HG02885 (cell line): ENCODE results near the gene SMOC2.

Experiments
- ATAC-seq: cut with Tn5 transposase; IDR thresholded peaks from one replicate; pipeline ENCODE4 v1.9.1; 2021; ENCODE audit warnings: mild to moderate bottlenecking; ENCODE audit not compliant: unreplicated experiment, poor library complexity

Gene SMOC2

GRCh38 chr6:168439794-168440450 lies 1.1 kb upstream of the SMOC2 start:
- no peak for ATAC-seq

DNA sequence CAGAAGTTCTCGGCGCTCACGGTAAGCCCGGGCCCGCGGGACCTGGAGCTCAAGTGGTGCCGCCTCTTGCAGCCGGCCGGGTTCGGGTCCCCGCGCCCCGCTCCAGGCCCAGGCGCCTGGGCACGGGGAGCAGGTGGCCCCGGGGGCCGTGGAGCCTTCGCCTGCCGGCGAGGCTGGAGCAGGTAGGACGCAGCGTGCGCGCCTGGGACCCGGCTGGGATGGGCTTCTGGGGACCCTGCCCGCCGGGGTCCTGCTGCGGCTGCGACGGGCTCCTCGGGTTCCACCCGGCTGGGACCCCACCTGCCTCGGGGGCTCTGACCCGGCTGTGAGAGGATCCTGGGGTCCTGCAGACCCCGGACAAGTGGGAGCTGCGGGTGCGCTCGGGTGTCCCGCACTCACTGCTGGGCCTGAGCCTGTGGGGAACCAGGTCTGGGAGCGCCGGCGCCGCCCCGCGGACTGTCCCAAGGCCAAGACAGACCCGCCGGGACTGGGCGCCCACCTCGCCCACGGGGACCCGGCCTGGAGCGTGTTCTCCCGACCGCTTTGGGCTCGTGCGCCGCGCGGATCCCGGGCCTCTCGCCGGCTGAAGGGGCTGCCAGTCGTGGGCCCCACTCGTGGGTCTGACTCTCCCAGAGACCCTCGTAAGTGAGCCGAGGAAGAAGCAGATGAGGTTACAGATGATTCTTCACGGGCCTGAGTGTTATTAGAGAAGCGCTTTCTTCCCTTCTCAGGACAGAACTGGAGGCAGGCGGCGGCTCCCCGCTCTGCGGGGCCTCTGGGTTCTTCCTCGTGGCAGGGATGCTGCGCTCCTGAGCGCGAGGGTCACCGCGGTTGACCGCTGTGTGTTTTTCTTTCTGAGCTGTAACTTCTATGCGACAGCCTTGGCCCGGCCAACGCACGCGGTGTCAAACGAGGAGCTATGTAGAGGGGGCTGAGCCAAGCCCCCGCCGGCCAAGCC lies 729 bp downstream of the SMOC2 start:
- no peak for ATAC-seq

DNA sequence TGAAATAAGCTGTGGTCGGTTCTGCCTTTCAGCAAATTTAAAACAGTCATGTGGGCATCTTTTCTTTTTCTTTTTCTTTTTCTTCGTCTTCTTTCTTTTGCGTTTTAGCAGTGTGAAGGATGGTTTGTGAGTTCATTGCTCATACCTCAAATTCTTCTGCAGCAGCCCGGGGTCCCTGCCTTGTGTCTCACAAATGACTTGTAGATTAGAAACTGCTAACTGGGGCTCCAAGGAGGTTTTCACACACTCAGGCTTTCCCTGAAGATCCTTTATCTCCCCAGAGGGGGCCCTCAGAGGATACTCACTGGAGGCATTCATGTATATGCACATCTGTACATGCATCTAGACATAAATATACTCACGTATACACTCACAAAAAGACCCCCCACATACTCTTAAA lies 1.7 kb downstream of the SMOC2 start:
- ATAC-seq: no peak

- no peak for ATAC-seq
These were observed 6.3 kb downstream of the SMOC2 start for GRCh38 chr6:168447282-168447681.

DNA sequence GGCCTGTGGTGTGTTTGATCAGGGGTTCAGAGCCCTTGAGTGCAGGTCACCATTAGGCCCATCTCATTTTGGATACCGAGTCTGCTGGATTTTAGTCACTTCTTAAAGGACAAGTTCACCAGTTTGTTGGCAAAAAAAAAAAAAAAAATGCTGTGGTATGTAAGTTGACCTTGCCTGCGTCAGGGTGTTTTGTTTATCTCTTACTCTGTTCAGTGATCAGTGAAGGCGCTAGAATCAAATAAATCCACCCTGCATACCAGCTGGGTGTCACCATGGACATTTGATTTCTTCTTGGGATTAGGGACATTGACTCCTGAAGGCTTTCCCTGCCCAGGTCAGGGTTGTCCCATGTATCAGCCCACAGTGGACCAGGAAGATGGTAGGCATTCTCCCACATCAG lies 6.7 kb downstream of the SMOC2 start:
- no peak for ATAC-seq

DNA sequence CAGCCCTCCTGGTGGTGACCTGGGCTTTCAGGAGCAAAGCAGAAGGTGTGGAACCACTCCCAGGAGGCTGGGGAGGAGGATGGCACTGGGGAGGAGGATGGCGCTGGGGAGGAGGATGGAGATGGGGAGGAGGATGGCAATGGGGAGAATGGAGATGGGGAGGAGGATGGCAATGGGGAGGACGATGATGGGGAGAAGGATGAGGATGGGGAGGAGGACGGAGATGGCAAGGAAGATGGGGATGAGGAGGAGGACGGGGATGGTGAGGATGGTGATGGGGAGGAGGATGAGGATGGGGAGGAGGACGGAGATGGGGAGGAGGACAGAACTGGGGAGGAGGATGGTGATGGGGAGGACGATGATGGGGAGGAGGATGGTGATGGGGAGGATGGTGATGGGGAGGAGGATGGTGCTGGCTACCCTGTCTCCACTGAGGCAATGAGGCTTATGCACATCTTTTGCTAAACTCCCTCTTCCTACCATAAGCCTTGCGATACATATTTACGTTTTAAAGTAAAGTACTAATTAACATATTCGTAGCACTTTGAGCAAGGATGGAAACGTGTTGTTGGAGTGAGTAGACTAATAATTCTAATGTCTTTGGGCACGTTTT lies 7.4 kb downstream of the SMOC2 start:
- ATAC-seq: no peak

DNA sequence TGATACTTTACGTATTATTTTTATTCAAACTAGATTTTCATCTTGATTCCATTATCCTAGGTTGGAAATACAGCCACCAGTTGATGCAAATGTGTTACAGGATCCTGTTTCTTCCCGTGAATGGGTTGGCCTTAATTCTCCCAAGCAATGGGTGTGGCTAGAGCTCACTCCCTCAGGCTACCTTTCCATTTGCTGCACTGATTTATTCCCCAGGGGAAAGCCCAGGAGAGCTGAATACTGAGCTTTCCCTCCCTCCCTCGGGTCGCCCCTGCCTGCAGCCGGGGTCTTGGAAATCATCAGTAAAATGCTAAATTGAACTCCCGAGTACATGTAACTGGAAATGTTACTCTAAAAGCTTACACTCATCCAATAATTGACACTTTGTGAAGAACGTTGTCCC lies 9.9 kb downstream of the SMOC2 start:
- ATAC-seq: no peak

GRCh38 chr6:168451805-168452517 lies 11.0 kb downstream of the SMOC2 start:
- no peak for ATAC-seq

GRCh38 chr6:168452685-168453377 lies 11.8 kb downstream of the SMOC2 start:
- no peak for ATAC-seq

GRCh38 chr6:168455847-168456530 lies 15.0 kb downstream of the SMOC2 start:
- no peak for ATAC-seq

DNA sequence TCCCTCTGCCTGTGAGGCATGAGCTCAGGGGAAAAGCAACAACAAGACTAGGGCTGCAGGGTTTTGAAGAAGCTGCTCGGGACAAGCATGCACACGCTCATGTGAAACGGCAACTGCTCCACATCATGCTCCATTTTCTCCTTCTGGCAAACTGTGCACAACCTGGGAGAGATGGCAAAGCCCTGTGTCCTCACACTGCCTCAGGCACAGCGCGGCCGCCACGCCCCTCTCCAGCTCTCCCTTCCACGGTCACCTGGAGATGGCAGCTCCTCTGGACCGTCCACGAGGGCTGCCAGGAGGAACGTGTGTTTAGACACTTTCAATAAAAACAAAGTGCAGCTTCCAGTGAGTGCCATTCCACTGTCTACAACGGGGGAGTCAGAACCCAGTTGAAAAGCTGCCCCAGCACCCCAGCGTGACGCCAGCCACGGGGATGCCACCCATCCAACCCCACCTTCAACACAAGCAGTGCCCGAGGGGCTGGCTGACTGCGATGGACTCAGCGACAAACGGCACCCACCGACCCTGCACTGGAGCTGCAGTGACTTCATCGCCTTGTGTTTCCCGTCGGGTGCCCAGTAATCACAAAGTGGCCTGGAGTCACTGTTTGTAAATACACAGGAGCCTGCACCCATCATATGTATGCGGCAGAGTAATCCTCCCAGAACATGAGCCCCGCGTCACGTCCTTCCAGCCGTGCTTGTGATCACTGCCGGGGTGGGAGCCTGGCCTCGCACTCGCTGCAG lies 16.1 kb downstream of the SMOC2 start:
- no peak for ATAC-seq

- no peak for ATAC-seq
These were observed 16.6 kb downstream of the SMOC2 start for GRCh38 chr6:168457653-168457934.

DNA sequence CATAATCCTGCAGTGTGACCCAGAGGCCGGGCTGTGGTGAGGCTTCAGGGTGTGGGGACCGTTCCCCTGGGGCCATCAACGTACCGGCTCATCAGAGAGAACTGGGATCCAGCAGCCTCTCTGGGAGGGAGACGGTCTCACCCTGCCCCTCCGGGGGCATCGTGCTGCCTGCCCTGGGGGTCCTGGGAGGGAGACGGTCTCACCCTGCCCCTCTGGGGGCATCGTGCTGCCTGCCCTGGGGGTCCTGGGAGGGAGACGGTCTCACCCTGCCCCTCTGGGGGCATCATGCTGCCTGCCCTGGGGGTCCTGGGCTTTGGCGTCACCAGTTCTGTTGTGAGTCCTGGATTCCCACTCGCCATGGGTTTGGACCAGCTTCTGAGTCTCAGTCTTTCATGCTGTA lies 17.1 kb downstream of the SMOC2 start:
- ATAC-seq: no peak

DNA sequence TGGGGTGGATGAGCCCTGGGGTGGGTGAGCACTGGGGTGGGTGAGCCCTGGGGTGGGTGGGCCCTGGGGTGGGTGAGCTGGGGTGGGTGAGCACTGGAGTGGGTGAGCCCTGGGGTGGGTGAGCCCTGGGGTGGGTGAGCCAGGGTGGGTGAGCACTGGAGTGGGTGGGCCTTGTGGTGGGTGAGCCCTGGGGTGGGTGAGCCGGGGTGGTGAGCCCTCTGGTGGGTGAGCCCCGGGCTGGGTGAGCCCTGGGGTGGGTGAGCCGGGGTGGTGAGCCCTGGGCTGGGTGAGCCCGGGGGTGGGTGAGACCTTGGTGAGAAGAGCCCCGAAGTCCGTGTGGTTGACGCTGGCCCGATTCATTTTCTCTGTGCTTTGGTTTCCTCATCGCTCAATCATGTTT lies 18.6 kb downstream of the SMOC2 start:
- ATAC-seq: no peak

DNA sequence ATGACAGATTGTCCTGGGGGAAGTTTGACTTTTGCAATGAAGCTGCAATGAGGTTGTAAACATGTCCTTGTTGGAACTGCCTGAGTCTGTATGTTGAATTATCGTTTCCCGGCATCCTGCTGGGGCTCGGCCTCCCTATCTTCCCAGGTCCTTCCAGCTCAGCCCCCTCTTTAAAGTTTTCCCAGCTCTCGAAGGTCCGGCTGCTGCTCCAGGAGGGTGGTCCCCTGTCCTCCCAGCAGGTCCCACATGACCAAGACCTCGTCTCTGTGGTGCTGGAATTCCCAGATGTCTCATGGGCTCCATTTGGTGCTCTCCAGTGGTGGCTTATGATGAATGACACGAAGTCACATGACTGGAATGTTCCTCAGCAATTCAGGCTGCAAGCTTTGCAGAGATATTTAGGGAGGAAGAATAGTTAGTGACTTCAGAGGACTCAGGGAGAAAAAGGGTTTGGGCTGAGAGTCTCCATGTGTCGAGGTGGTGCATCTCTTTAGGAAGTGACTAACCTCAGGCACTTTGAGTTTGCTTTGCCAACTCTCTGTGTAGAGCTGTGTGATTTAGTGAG lies 21.4 kb downstream of the SMOC2 start:
- ATAC-seq: no peak

DNA sequence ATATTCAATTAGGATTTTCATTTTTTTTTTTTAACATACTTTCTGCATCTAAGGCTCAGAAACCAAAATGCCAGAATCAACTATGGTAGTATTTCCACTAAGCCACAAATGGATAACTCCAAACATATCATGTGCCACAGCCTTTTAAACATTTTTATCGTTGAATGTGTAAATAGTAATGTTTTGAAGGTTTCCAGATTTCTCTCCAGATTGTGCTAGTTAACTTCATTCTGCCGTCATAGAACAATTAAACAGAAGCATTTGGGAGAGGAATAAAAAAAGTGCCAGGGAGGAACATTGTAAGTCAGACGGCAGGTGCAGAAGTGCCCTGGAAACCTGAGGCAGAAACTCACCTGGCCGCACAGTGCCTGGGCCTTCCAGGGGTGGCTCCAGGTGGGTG lies 23.6 kb downstream of the SMOC2 start:
- ATAC-seq: no peak

DNA sequence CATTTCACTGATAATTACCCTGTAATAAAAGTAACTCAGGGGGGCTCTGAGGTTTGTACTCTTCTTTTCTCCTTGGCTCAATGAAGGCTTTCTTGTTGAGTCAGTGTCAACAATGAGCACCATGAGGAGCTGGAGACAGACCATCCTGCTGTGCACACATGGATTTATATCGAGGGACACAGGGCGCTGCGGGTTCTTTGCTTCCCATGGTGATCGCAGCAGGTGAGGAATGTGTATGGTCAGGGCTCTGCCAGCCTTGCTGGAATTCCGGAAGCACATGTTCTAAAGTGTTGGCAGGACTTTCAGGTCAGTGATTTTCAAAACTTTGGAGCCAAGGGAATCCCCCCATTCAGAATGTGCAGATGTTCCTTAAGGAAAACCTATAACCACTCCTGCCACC lies 27.1 kb downstream of the SMOC2 start:
- ATAC-seq: no peak

- ATAC-seq: no peak
These were observed 28.5 kb downstream of the SMOC2 start for GRCh38 chr6:168469521-168469920.

DNA sequence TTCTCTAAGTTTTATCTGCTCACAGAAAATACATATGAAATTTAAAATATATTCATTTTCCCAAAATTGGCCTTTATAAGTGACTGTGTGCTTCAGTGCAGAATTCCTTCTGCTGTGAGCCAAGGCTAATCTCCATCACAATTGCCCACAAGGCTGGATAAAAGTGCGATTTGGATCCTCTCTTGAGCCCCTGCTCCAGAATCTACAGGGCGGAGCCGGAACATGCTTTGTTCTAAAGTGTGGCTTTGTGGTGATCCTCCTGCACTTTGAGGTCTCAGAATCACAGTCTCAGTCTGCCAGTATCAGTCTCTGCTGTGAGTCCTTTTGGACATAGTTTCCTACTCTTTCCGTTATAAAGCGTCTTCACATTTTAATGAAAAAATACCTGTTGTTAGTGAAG lies 28.9 kb downstream of the SMOC2 start:
- no peak for ATAC-seq
